GM12892 (cell line): Measurements from ENCODE around the gene GPR55.

Experiments used
- POLR2A ChIP-seq: IDR thresholded peaks from 2 replicates; pipeline ENCODE4 v1.6.1; 2011; ENCODE audit warnings: low read depth, low read length, control low read depth
- POLR2AphosphoS5 ChIP-seq: IDR thresholded peaks from 2 replicates; pipeline ENCODE4 v1.6.1; 2011; ENCODE audit warnings: low read depth, low read length, control low read depth

DNA sequence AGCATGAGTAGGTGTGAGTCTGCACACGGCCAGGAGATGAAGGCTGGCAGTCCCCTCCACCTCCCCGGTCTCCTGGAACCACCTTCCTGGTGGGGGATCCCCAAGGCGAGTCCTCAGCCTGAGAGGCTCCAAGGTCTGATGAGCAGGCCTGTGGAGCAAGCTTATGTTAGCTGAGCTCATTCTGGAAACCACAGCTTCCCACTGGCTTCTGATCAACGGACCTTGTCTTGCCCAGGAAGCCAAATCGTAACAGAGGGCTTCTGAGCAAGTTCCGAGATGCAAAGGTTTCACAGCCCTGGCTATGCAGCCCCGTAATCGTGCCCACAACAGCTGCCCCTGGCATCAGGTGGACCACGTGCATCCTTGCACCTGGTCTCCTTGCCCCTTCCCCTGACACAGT, 28.8 kb upstream of the GPR55 start:
- TF ChIP-seq POLR2AphosphoS5 (peak; percentile 82), POLR2A (peak; percentile 77)
